ENCODE data around the gene CELA3A. TPM values are rescaled to one million over a fixed set of nuclear protein-coding genes. Genes with fewer than 3 reads are reported as not detected.
"Not testable (repeated sequence)": the region's sequence is repeated elsewhere in the genome, so short reads cannot be mapped to it uniquely, and the experiment has no call there.

CELA3A gene
- total and polyA plus RNA-seq, 2 of the 8 experiments (the other 6 are each of a cell fraction or from before 2014, with no cell fraction given), result not detected

GRCh38 chr1:22014575-22015206 is 13.2 kb downstream of the CELA3A start:
- H4K20me1 ChIP-seq (replicated peaks in 1 of 2; ENCODE audit: control insufficient read depth in 1 of 2, insufficient read depth in 2 of 2, low read length in 2 of 2); H2AFZ ChIP-seq (ENCODE audit: low read length); H3K79me2 ChIP-seq (ENCODE audit: control insufficient read depth in 1 of 2, insufficient read depth in 2 of 2, low read length in 2 of 2); H3K14ac ChIP-seq (ENCODE audit: insufficient read length); H3K9ac ChIP-seq (replicated peaks in 1 of 4; ENCODE audit: extremely low read depth in 1 of 4, low read depth in 3 of 4, low read length in 3 of 4); H2BK15ac ChIP-seq (ENCODE audit: low read length); H3K27ac ChIP-seq (ENCODE audit: low read depth, low read length); H4K91ac ChIP-seq (replicated peaks; ENCODE audit: insufficient read length, low read length); H3K18ac ChIP-seq (ENCODE audit: extremely low read depth, low read length); H3K4me1 ChIP-seq (replicated peaks in 1 of 4; ENCODE audit: control insufficient read depth in 3 of 4, insufficient read depth in 4 of 4, low read length in 3 of 4); H3K56ac ChIP-seq (replicated peaks; ENCODE audit: insufficient read length, low read depth, low read length); H3K4ac ChIP-seq (replicated peaks; ENCODE audit: insufficient read length, low read depth, low read length); H3K79me1 ChIP-seq (ENCODE audit: low read depth, low read length); H2BK5ac ChIP-seq (ENCODE audit: low read depth, low read length); H2BK12ac ChIP-seq (ENCODE audit: low read depth, low read length); H4K5ac ChIP-seq (ENCODE audit: insufficient read length, low read depth, low read length); H2BK20ac ChIP-seq (ENCODE audit: low read length); H3K36me3 ChIP-seq (ENCODE audit: control insufficient read depth in 2 of 4, insufficient read depth in 4 of 4, low read length in 3 of 4); H2BK120ac ChIP-seq (replicated peaks; ENCODE audit: low read depth, low read length); H3K9me3 ChIP-seq (ENCODE audit: insufficient read depth in 2 of 2, low read depth in 1 of 2, low read length in 1 of 2); H3K27me3 ChIP-seq (replicated peaks in 1 of 4; ENCODE audit: control insufficient read depth in 3 of 4, extremely low read depth in 1 of 4, insufficient read depth in 3 of 4, low read length in 3 of 4); FAIRE-seq; H3K23me2 ChIP-seq (ENCODE audit: low read depth, low read length); H3K4me3 ChIP-seq (ENCODE audit: extremely low read depth in 1 of 4, insufficient read depth in 2 of 4, low read depth in 3 of 4, low read length in 4 of 4); H2AK5ac ChIP-seq (ENCODE audit: low read depth, low read length); H3K23ac ChIP-seq (ENCODE audit: insufficient read length); DNase-seq (ENCODE audit: low read depth in 1 of 2, low spot score in 2 of 2); H4K8ac ChIP-seq (ENCODE audit: extremely low read depth, insufficient read depth, low read length); H3K4me2 ChIP-seq (ENCODE audit: insufficient read depth in 1 of 2, low read depth in 2 of 2, low read length in 2 of 2); POLR2A ChIA-PET (ENCODE audit: partially characterized antibody): not testable (repeated sequence)
- WGBS, 2 experiments (ENCODE audit: extremely low coverage in 1 of 2, insufficient coverage in 1 of 2, insufficient read length in 1 of 2, insufficient replicate concordance in 2 of 2, low coverage in 1 of 2, low lambda C conversion rate in 2 of 2, missing lambda C conversion rate in 1 of 2), result 92% methylated on average over 13 of the region's 13 CpGs; no CpG with 5 or more reads in 1 of the 2 experiments
- CTCF ChIA-PET (ENCODE audit: partially characterized antibody), result interaction anchor here (1.3 to 1.7 kb wide), 3 partner anchors 10 to 407 kb away, joined by 3 to 5 read pairs (median 5); no protein-coding TSS in a partner anchor
